B cell (primary cell): ENCODE measurements around the gene GADD45B. TPM values are rescaled to one million over a fixed set of nuclear protein-coding genes. Genes with fewer than 3 reads are reported as not detected.

Source experiments
- ATAC-seq: fragments of 200-7000 bp; cut with Tn5 transposase; one replicate; pipeline ENCODE4 v1.10.0; 2021; ENCODE audit warnings: low read depth, mild to moderate bottlenecking, moderate number of reproducible peaks, moderate library complexity
- CTCF ChIA-PET: fragments of 350-600 bp; sonication (Branson Sonifier 250); formaldehyde crosslinking; loops from one replicate; lab custom pipeline; 2021; ENCODE audit warnings: antibody characterized with exemption, inconsistent platforms; lab: Charles Lee
- POLR2A ChIA-PET: fragments of 350-600 bp; sonication (Branson Sonifier 250); formaldehyde crosslinking; loops from one replicate; lab custom pipeline; 2021; ENCODE audit warnings: antibody characterized with exemption; lab: Charles Lee
- DNase-seq: peaks from one replicate; pipeline ENCODE4 v3.0.0; 2013
- H2AFZ ChIP-seq: 2 replicates; pipeline ENCODE4 v1.6.1; 2012; ENCODE audit warnings: mild to moderate bottlenecking, low read depth, low read length; ENCODE audit not compliant: insufficient read depth, poor library complexity, severe bottlenecking
- H3K27ac ChIP-seq, 2 donors: 1 replicate in 1 of 2; 2 replicates in 1 of 2; pipeline ENCODE4 v1.5.1; 2012 to 2013; ENCODE audit warnings: low read length in 2 of 2, mild to moderate bottlenecking in 2 of 2, moderate library complexity in 1 of 2
- H3K27me3 ChIP-seq, 4 experiments: fragments of 200-600 bp in 1 of 4; sonication (generic) in 1 of 4; replicated peaks in 1 of 4; 1 replicate in 2 of 4; 2 replicates in 2 of 4; pipeline versions ENCODE4 v1.6.1 to v1.7.0; 2013 to 2016; ENCODE audit warnings: low read length in 3 of 4, mild to moderate bottlenecking in 2 of 4, mixed read lengths in 1 of 4, moderate library complexity in 1 of 4; ENCODE audit not compliant: insufficient read depth in 4 of 4, control insufficient read depth in 3 of 4; ENCODE audit errors: control extremely low read depth in 1 of 4
- H3K36me3 ChIP-seq, 2 experiments: replicated peaks in 1 of 2; 1 replicate in 1 of 2; 2 replicates in 1 of 2; pipeline versions ENCODE4 v1.6.1 to v1.7.1; 2013; ENCODE audit warnings: low read length in 1 of 2; ENCODE audit not compliant: insufficient read depth in 2 of 2, control insufficient read depth in 1 of 2; ENCODE audit errors: control extremely low read depth in 1 of 2, extremely low read depth in 1 of 2
- H3K4me1 ChIP-seq, 2 donors: fragments of 200-600 bp in 1 of 2; sonication (generic) in 1 of 2; 1 replicate in 1 of 2; 2 replicates in 1 of 2; pipeline versions ENCODE4 v1.5.1 to v1.6.1; 2013 to 2017; ENCODE audit warnings: low read length in 2 of 2; ENCODE audit not compliant: control insufficient read depth in 2 of 2, insufficient read depth in 2 of 2
- H3K4me2 ChIP-seq: replicated peaks from 2 replicates; pipeline ENCODE3; 2012; ENCODE audit warnings: mild to moderate bottlenecking, low read depth, low read length; ENCODE audit not compliant: poor library complexity, severe bottlenecking
- H3K4me3 ChIP-seq, 5 experiments: fragments of 200-600 bp in 1 of 5; sonication (generic) in 1 of 5; 1 replicate in 3 of 5; 2 replicates in 2 of 5; pipeline versions ENCODE4 v1.5.1 to v1.7.0; 2011 to 2016; ENCODE audit warnings: low read length in 4 of 5, mild to moderate bottlenecking in 4 of 5, low read depth in 2 of 5, control low read depth in 1 of 5, moderate library complexity in 1 of 5; ENCODE audit not compliant: insufficient read depth in 1 of 5; ENCODE audit errors: control extremely low read depth in 1 of 5, extremely low read depth in 1 of 5
- H3K79me2 ChIP-seq: fragments of 200-600 bp; sonication (generic); one replicate; pipeline ENCODE4 v1.6.0; 2016; ENCODE audit warnings: low read length; ENCODE audit not compliant: control insufficient read depth, insufficient read depth
- H3K9ac ChIP-seq: fragments of 200-600 bp; sonication (generic); 2 replicates; pipeline ENCODE4 v1.6.1; 2017; ENCODE audit warnings: mild to moderate bottlenecking, low read length, moderate library complexity
- H3K9me3 ChIP-seq, 3 donors: one replicate each; pipeline versions ENCODE4 v1.6.1 to v1.7.1; 2013; ENCODE audit warnings: low read length in 2 of 3; ENCODE audit not compliant: control insufficient read depth in 2 of 3, insufficient read depth in 1 of 3; ENCODE audit errors: control extremely low read depth in 1 of 3
- H4K20me1 ChIP-seq: 2 replicates; pipeline ENCODE4 v1.6.0; 2012; ENCODE audit warnings: mild to moderate bottlenecking, low read length; ENCODE audit not compliant: insufficient read depth, control insufficient read depth, poor library complexity, severe bottlenecking
- H3K27ac Mint-ChIP-seq: one replicate; pipeline ENCODE4 v1.8.0; 2021; ENCODE audit warnings: mixed read lengths
- H3K27me3 Mint-ChIP-seq: one replicate; pipeline ENCODE4 v1.8.0; 2021; ENCODE audit warnings: mixed read lengths
- H3K4me1 Mint-ChIP-seq: one replicate; pipeline ENCODE4 v1.8.0; 2021; ENCODE audit warnings: mixed read lengths
- H3K4me3 Mint-ChIP-seq: one replicate; pipeline ENCODE4 v1.8.0; 2021; ENCODE audit warnings: mixed read lengths
- H3K9me3 Mint-ChIP-seq: one replicate; pipeline ENCODE4 v1.8.0; 2022; ENCODE audit warnings: mixed read lengths; ENCODE audit not compliant: insufficient read depth
- CTCF ChIP-seq: fragments of 200-600 bp; IDR thresholded peaks from one replicate; pipeline ENCODE4 v1.8.0; 2022; ENCODE audit warnings: antibody characterized with exemption, mild to moderate bottlenecking
- EZH2 ChIP-seq: IDR thresholded peaks from 2 replicates; pipeline ENCODE4 v1.6.1; 2012; ENCODE audit warnings: borderline replicate concordance, low read depth, mild to moderate bottlenecking, moderate library complexity, low read length; ENCODE audit not compliant: insufficient read depth, poor library complexity, severe bottlenecking
- WGBS: methylation state at CpG from one replicate; pipeline ENCODE4 v1.1.5; 2013; ENCODE audit warnings: missing lambda C conversion rate; ENCODE audit not compliant: insufficient coverage; 5-methylcytosine and 5-hydroxymethylcytosine counted together
- intact Hi-C: fragments of 100-400 bp; cut with micrococcal nuclease; formaldehyde crosslinking; loops from one replicate; pipeline ENCODE4 v1.10.0; 2022
- polyA plus RNA-seq: library from polyadenylated mRNA; depleted of rRNA; stranded (reverse); fragments of >200 nt; gene quantifications from 2 replicates; pipeline ENCODE4 v1.2.3, GENCODE V29; 2012
- total RNA-seq, 2 donors: library from RNA; stranded (reverse); fragments of 120-200 nt in 1 of 2; gene quantifications; 1 replicate in 1 of 2; 2 replicates in 1 of 2; pipeline versions ENCODE4 v1.2.3 to v1.2.4, GENCODE V29; 2013 to 2022

The GADD45B gene
- total and polyA plus RNA-seq, 2 donors (not counting 1 experiment from before 2014, with no cell fraction given) = 166 to 215 TPM

DNA sequence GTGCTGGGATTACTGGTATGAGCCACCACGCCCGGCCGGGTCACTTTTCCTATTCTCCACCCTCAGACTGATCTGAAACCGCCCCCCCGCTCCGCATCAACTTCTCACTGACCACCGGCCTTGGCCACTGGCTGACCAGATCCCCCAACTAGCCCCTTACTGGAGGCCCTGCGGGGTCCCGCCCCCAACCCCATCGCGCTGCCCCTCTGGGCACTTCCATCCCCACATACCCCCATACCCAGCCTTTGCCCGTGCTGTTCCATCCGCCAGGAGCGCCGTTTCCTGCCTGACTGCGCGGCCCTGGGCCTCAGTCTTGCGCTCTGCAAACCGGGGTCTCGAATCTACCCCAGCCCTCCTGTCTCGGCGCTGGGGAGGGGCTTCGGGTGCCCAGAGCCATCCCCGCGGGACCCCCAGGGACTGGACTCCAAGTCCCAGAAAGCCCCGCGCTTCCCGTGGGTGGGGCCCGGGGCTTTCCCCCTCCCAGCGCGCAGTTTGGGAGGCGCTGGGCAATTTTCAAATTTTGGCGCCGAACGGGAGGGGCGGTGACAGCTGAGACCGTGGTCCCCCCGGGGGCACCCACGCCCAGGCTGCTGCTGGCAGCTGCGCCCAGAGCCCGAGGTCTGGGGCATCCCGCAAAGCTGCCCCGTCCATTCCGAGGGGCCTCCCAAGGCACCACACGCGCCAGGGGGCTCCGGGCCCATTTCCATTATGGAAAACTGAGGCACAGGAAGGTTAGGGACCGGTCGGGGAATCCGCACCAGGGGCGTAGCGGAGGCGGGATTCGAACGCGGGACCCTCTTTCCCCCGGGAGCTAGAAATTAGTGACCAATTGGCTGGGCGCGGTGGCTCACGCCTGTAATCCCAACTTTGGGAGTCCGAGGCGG is 13.9 kb upstream of the GADD45B start:
- peak overlapping the region in 4 of 5 experiments; percentile 47 to 55 (median 54) for H3K4me3 ChIP-seq
- WGBS = 3% methylated on average over 62 of the region's 62 CpGs
- DNase-seq = peak; percentile 66

More for the DNA sequence above, 13.9 kb upstream of the GADD45B start:
- intact Hi-C loops = no loop called here
- H3K27ac ChIP-seq = no peak overlapping the region
- H2AFZ ChIP-seq = peak overlapping the region; percentile 69
- POLR2A ChIA-PET = interaction anchor here (0.7 to 1.4 kb wide), 4 partner anchors 16 to 246 kb away, joined by 3 to 5 read pairs (median 4); no protein-coding TSS in a partner anchor
- H3K4me2 ChIP-seq = peak overlapping the region; percentile 96
- ATAC-seq = peak; percentile 80
- Mint-ChIP-seq H3K4me1 (peaks cover 12% of the 10 kb centered on the region), H3K9me3 (no peaks in the 10 kb centered on the region), H3K4me3 (peak overlapping the region; percentile 84), H3K27ac (no peak overlapping the region), H3K27me3 (peaks cover 3% of the 10 kb centered on the region)
- peaks cover 10 to 23% of the 10 kb centered on the region in 2 donors for H3K4me1 ChIP-seq
- H3K9ac ChIP-seq = peak overlapping the region; percentile 65
- H4K20me1 ChIP-seq = no peaks in the 10 kb centered on the region
- CTCF ChIA-PET = interaction anchor here (0.6 to 1.2 kb wide), 4 partner anchors 9 to 492 kb away, joined by 3 to 7 read pairs (median 4); partner anchors contain the start of gene TIMM13
- TF ChIP-seq CTCF (no peak), EZH2 (no peak)
- peaks cover 14% of the 10 kb centered on the region for H3K79me2 ChIP-seq
- H3K9me3 ChIP-seq = no peaks in the 10 kb centered on the region
- H3K27me3 ChIP-seq = peaks cover 0 to 10% (median 2%) of the 10 kb centered on the region in 4 experiments
- no peaks in the 10 kb centered on the region for H3K36me3 ChIP-seq
